Muscle layer of duodenum (tissue), 2 donors: ENCODE results near the gene STAB2.

Experiments used
- H3K27ac ChIP-seq: one replicate; pipeline ENCODE4 v1.7.0; 2013; ENCODE audit warnings: mild to moderate bottlenecking, low read length
- H3K27me3 ChIP-seq: one replicate; pipeline ENCODE4 v1.7.0; 2013; ENCODE audit warnings: low read depth, mild to moderate bottlenecking, control low read depth, low read length
- H3K36me3 ChIP-seq, 2 donors: one replicate each; pipeline ENCODE4 v1.7.0; 2013; ENCODE audit warnings: low read length in 2 of 2, control low read depth in 1 of 2, mild to moderate bottlenecking in 1 of 2; ENCODE audit not compliant: insufficient read depth in 2 of 2, control insufficient read depth in 1 of 2
- H3K4me1 ChIP-seq, 2 donors: one replicate each; pipeline ENCODE4 v1.7.0; 2013; ENCODE audit warnings: low read length in 2 of 2, mild to moderate bottlenecking in 2 of 2, control low read depth in 1 of 2, moderate library complexity in 1 of 2; ENCODE audit not compliant: insufficient read depth in 2 of 2, control insufficient read depth in 1 of 2
- H3K4me3 ChIP-seq, 2 donors: one replicate each; pipeline ENCODE4 v1.7.0; 2013; ENCODE audit warnings: low read length in 2 of 2, low read depth in 1 of 2, mild to moderate bottlenecking in 1 of 2
- H3K9me3 ChIP-seq, 2 donors: one replicate each; pipeline ENCODE4 v1.7.0; 2013; ENCODE audit warnings: low read length in 2 of 2, control low read depth in 1 of 2, mild to moderate bottlenecking in 1 of 2; ENCODE audit not compliant: control insufficient read depth in 1 of 2
- donor health status: healthy.

Gene STAB2

DNA sequence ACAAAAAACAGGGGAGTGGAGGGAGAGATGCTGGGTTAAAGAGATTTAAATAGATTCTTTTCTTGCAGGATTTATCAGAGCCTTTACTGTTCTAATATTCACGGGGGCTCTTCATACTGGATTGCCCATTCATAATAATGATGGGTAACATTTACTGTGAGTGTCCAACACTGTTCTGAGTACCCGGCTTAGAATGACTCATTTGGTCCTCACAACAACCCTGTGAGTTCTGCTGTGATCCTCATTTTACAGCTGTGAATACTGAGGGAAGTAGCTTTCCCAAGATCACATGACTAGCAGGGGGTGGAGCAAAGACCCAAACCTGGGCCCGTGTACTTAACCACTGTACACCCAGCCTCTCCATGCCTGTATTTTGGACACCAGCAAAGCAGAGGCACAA is 140.6 kb downstream of the STAB2 start:
- Histone ChIP-seq H3K36me3 (no peaks in the 10 kb centered on the region), H3K27me3 (no peaks in the 10 kb centered on the region)

DNA sequence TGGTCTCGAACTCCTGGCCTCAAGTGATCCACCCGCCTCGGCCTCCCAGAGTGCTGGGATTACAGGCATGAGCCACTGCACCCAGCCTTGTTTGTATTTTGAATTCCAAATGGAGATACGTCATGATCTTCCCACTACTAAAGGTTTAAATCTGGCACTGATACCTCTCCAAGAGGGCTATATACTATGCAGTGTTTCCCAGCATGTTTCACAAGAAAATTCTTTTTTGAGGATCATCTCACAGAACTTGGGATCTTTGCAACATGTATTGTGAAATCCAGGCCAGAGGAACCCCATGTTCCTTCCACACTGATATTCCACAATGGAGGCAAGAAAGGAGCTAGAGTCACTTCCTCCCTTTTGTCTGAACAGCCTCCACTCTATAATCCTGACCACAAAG is 141.2 kb downstream of the STAB2 start:
- H3K4me1 ChIP-seq = no peaks in the 10 kb centered on the region
- peaks cover 0 to 5% of the 10 kb centered on the region in 2 donors for H3K9me3 ChIP-seq
- H3K27ac ChIP-seq = no peak overlapping the region
- no peaks in the 10 kb centered on the region for H3K27me3 ChIP-seq
- no peak overlapping the region for H3K4me3 ChIP-seq
- no peaks in the 10 kb centered on the region for H3K36me3 ChIP-seq

More for the DNA sequence above, 140.6 kb downstream of the STAB2 start:
- no peak overlapping the region for H3K27ac ChIP-seq
- H3K9me3 ChIP-seq = peaks cover 0 to 5% of the 10 kb centered on the region in 2 donors
- H3K4me3 ChIP-seq = no peak overlapping the region
- H3K4me1 ChIP-seq = no peaks in the 10 kb centered on the region

DNA sequence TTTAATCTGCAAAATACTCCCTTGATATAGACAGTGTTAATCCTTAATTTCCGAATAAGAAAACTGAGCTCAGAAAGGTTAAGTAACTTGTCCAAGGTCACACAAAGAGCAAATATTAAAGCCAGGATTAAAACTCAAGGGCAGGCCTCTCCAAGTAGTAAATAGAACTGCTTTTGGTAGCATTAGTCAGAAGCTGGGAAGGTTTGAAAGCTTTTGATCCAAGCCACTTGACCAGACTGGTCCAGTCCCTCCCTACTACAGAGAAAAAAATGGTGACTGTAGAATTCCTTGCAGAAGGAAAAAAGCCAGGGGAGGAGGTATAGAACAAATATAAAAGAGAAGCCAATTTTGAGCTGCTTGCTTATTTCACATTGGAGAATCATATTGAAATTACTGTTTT is 142.4 kb downstream of the STAB2 start:
- no peaks in the 10 kb centered on the region for H3K4me1 ChIP-seq
- H3K27ac ChIP-seq = no peak overlapping the region
- H3K27me3 ChIP-seq = no peaks in the 10 kb centered on the region
- no peaks in the 10 kb centered on the region for H3K36me3 ChIP-seq
- H3K9me3 ChIP-seq = peaks cover 0 to 5% of the 10 kb centered on the region in 2 donors
- H3K4me3 ChIP-seq = no peak overlapping the region

DNA sequence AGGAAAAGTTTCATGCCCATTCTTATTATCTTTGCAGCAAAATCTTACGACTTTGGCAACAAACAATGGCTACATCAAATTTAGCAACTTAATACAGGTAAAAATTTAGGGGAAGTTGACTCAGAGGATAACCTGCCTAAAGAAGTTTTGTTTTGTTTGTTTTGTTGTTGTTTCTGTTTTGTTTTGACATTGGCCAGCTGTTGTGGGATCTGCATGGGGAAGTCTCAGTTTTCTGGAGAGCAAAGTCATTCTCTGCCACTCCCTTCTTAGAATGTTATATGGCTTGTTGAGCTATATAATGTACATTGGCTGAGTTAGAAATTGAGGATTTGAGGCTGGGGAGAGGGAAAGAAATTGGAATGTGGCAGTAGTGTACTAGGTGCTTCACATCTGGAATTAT is 144.5 kb downstream of the STAB2 start:
- H3K27ac ChIP-seq = no peak overlapping the region
- peaks cover 0 to 5% of the 10 kb centered on the region in 2 donors for H3K9me3 ChIP-seq
- no peak overlapping the region for H3K4me3 ChIP-seq
- no peaks in the 10 kb centered on the region for H3K27me3 ChIP-seq
- H3K36me3 ChIP-seq = no peaks in the 10 kb centered on the region
- H3K4me1 ChIP-seq = no peaks in the 10 kb centered on the region

DNA sequence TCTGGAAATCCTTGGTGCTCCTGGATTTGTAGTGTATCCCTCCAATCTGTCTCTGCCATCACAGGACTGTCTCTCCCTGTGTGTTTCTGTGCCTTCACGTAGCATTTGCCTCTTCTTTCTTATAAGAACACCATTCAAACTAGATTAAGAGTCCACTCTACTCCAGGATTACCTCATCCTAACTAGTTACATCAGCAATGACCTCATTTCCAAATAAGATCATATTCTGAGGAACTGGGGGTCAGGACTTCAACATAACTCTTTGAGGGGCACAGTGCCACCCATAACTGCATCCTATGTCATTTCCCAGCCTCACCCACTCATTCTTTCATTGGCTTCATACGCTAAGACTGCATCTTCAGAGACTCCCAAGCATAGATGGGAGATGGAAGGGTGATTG is 147.8 kb downstream of the STAB2 start:
- H3K4me3 ChIP-seq = no peak overlapping the region
- H3K4me1 ChIP-seq = no peaks in the 10 kb centered on the region
- no peaks in the 10 kb centered on the region for H3K36me3 ChIP-seq
- H3K27me3 ChIP-seq = no peaks in the 10 kb centered on the region
- no peak overlapping the region for H3K27ac ChIP-seq
- H3K9me3 ChIP-seq = peaks cover 0 to 5% of the 10 kb centered on the region in 2 donors

DNA sequence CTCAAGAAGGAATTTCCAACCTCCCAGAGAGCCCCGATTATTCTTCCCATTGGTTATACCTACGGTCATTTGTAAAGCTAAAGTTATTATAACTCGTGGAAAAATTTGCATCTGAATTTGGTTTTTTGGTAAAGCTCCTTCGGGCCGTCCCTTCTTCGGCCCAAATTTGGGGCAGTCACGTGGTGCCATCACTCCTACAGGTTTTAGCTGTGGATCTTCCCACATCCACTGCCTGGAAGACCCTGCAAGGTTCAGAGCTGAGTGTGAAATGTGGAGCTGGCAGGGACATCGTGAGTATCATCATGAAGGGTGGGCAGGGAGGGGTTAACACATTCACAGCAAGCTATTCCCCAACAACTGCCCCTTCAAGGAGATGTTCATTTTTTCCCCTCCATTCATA is 148.2 kb downstream of the STAB2 start:
- peaks cover 0 to 5% of the 10 kb centered on the region in 2 donors for H3K9me3 ChIP-seq
- H3K27me3 ChIP-seq = no peaks in the 10 kb centered on the region
- H3K36me3 ChIP-seq = no peaks in the 10 kb centered on the region
- H3K4me3 ChIP-seq = no peak overlapping the region
- no peak overlapping the region for H3K27ac ChIP-seq
- H3K4me1 ChIP-seq = no peaks in the 10 kb centered on the region

DNA sequence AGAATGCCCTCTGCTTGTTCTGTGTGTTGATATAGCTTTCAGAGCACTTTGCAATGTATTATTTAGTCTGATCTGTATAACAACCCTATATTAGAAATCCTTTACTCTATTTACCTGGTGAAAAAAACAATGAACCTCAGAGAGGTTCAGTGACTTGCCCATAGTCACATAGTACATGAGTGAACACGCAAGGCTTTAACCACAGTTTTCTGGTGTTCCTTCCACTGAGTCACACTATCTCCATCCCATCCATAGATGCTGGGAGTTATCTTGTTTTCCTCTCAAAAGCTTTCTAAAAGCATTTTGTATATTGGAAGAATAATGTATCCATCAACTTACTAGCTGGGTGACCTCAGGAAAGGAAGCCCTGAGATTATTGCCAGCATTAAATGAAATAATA is 149.5 kb downstream of the STAB2 start:
- Histone ChIP-seq H3K4me3 (no peak overlapping the region), H3K36me3 (no peaks in the 10 kb centered on the region), H3K9me3 (no peaks in the 10 kb centered on the region), H3K4me1 (no peaks in the 10 kb centered on the region), H3K27ac (no peak overlapping the region), H3K27me3 (no peaks in the 10 kb centered on the region)

DNA sequence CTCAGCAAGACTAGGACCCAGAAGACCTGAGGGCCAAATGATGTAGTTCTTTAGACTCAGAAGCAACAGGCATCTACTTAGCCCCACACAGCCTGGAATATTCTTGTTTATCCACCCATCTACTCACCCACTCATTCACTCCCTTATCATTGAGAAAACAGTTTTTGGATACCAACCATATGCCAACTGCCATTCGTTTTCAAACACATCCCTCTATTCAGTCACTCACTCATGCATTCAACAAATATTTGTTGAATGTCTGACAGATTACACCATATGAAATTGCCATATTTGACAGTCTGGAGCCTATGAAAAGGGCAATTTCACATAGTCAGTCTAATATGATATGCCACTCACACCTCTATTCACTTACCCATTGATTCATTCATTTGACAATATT is 150.8 kb downstream of the STAB2 start:
- Histone ChIP-seq H3K36me3 (no peaks in the 10 kb centered on the region), H3K27ac (no peak overlapping the region), H3K27me3 (no peaks in the 10 kb centered on the region), H3K4me3 (no peak overlapping the region), H3K9me3 (no peaks in the 10 kb centered on the region), H3K4me1 (peaks cover 4 to 5% of the 10 kb centered on the region in 2 donors)

DNA sequence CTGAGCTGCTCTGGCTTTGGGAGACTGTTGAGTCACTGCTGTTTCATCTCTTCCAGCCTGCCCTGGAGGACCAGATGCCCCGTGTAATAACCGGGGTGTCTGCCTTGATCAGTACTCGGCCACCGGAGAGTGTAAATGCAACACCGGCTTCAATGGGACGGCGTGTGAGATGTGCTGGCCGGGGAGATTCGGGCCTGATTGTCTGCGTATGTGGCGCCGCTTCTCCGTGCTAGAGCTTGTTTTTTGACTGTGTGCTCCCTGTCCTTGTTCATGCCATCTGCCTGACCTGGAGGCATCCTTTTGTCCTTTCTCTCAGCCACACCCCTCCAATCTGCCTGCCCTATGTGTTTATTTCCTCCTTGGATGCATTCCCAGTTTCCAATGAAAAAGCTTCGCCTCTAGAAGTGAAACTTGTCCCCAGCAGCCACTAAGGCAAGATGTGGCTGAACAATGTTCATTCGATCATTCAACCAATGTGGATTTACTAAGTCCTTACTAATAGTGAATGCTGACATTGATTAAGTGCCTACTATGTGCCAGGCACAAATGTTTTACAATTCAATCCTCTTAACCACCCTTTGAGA is 155.4 kb downstream of the STAB2 start:
- Histone ChIP-seq H3K27me3 (no peaks in the 10 kb centered on the region), H3K9me3 (no peaks in the 10 kb centered on the region), H3K27ac (no peak overlapping the region), H3K4me1 (peaks cover 4 to 5% of the 10 kb centered on the region in 2 donors), H3K36me3 (no peaks in the 10 kb centered on the region), H3K4me3 (peak overlapping the region in 1 of 2 donors; percentile 17)

DNA sequence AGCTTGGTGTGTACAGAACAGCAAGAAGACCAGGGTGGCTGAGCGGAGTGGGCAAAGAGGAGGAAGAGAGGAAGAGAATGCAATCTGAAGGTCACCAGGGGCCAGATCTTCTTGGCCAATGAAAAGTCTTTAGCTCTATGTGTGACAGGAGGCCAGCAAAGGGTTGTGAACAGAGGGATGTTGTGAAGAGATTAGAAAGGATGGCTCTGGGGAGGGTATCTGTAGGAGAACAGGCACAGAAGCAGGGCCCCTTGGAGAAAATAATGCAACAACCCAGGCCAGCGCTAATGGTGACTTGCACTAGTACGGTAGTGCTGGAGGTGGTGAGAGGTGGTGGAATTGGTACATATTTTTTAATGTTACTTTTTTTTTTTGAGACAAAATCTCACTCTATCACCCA is 156.7 kb downstream of the STAB2 start:
- H3K27ac ChIP-seq = no peak overlapping the region
- no peaks in the 10 kb centered on the region for H3K27me3 ChIP-seq
- no peak overlapping the region for H3K4me3 ChIP-seq
- H3K9me3 ChIP-seq = no peaks in the 10 kb centered on the region
- H3K36me3 ChIP-seq = no peaks in the 10 kb centered on the region
- peaks cover 4 to 5% of the 10 kb centered on the region in 2 donors for H3K4me1 ChIP-seq

DNA sequence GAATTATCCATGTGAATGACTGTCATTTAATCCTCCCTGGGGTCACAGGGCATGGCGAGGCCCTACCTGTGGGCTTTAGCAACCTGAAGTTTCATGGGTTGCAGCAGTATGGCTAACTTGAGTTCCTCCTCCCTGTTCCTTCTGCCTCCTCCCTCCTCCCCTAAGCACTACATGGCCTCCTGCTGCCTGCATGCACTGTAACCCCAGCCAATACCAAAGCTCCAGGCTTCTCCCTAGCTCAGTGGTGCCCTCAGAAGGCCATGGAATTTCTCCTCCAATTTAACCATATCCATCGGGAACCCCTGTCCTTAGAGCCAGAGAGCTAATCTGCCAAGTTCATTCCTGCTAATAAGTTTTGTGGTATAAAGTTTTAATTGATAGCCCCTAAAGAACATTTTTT is 158.9 kb downstream of the STAB2 start:
- H3K9me3 ChIP-seq = no peaks in the 10 kb centered on the region
- H3K4me1 ChIP-seq = peaks cover 4 to 5% of the 10 kb centered on the region in 2 donors
- H3K27me3 ChIP-seq = no peaks in the 10 kb centered on the region
- no peak overlapping the region for H3K4me3 ChIP-seq
- H3K36me3 ChIP-seq = no peaks in the 10 kb centered on the region
- H3K27ac ChIP-seq = no peak overlapping the region

DNA sequence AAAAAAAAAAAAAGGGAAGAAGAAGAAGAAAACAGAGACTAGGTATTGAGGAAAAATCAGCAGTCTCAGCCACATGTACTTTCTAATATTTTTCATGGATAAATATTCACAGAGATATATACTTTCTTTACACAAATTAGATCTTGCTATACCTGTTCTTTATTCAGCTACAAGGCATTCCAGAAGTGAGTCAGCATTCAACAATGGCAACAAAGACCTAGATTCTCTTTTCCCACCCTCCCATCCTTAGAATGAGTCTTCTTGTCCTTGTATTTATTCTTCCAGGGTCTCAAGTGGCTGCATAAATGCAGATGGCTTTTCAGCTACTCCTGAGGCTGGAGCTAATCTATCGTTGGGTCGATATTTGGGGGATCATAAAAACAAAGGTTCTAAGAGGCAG is 160.9 kb downstream of the STAB2 start:
- no peaks in the 10 kb centered on the region for H3K36me3 ChIP-seq
- no peaks in the 10 kb centered on the region for H3K27me3 ChIP-seq
- no peaks in the 10 kb centered on the region for H3K4me1 ChIP-seq
- H3K4me3 ChIP-seq = no peak overlapping the region
- no peaks in the 10 kb centered on the region for H3K9me3 ChIP-seq
- no peak overlapping the region for H3K27ac ChIP-seq
